ENCODE measurements around the gene SORCS2.

The SORCS2 gene

GRCh38 chr4:7535094-7535493 lies 342.8 kb downstream of the SORCS2 start:
- TF ChIP-seq EZH2phosphoT487 (IDR thresholded peaks at IDR 0.05; ENCODE audit: low read depth) (no peak), CTCF (IDR thresholded peaks at IDR 0.05; ENCODE audit: low read depth, low read length) (no peak)
- H3K9me3 ChIP-seq (ENCODE audit: insufficient read depth, low read length), result no peaks in the 10 kb centered on the region
- H3K27ac ChIP-seq (ENCODE audit: low read length), result no peak overlapping the region
- H3K79me2 ChIP-seq (ENCODE audit: low read length), result no peaks in the 10 kb centered on the region
- H3K27me3 ChIP-seq (ENCODE audit: low read depth, low read length), result no peaks in the 10 kb centered on the region
- H3K9ac ChIP-seq (ENCODE audit: low read length), result no peak overlapping the region
- H3K4me3 ChIP-seq (ENCODE audit: low read length), result no peak overlapping the region
- no peaks in the 10 kb centered on the region for H3K4me1 ChIP-seq (ENCODE audit: low read length)
- H3K4me2 ChIP-seq (ENCODE audit: low read length), result no peak overlapping the region
- no peaks in the 10 kb centered on the region for H4K20me1 ChIP-seq (ENCODE audit: insufficient read depth, low read length)
- no peak overlapping the region for H2AFZ ChIP-seq (ENCODE audit: low read depth, low read length)
- H3K36me3 ChIP-seq (replicated peaks; ENCODE audit: low read depth, low read length), result no peaks in the 10 kb centered on the region

GRCh38 chr4:7535619-7536018 lies 343.3 kb downstream of the SORCS2 start:
- Histone ChIP-seq H3K9me3 (ENCODE audit: insufficient read depth, low read length) (no peaks in the 10 kb centered on the region), H3K9ac (ENCODE audit: low read length) (no peak overlapping the region), H3K4me1 (ENCODE audit: low read length) (no peaks in the 10 kb centered on the region), H2AFZ (ENCODE audit: low read depth, low read length) (no peak overlapping the region), H3K4me2 (ENCODE audit: low read length) (no peak overlapping the region), H3K27ac (ENCODE audit: low read length) (no peak overlapping the region), H3K27me3 (ENCODE audit: low read depth, low read length) (no peaks in the 10 kb centered on the region), H3K79me2 (ENCODE audit: low read length) (no peaks in the 10 kb centered on the region), H3K36me3 (replicated peaks; ENCODE audit: low read depth, low read length) (no peaks in the 10 kb centered on the region), H4K20me1 (ENCODE audit: insufficient read depth, low read length) (no peaks in the 10 kb centered on the region), H3K4me3 (ENCODE audit: low read length) (no peak overlapping the region)
- TF ChIP-seq CTCF (IDR thresholded peaks at IDR 0.05; ENCODE audit: low read depth, low read length), result no peak
- TF ChIP-seq EZH2phosphoT487 (IDR thresholded peaks at IDR 0.05; ENCODE audit: low read depth), result no peak

GRCh38 chr4:7536876-7537275 lies 344.5 kb downstream of the SORCS2 start:
- Histone ChIP-seq H3K27me3 (ENCODE audit: low read depth, low read length) (no peaks in the 10 kb centered on the region), H2AFZ (ENCODE audit: low read depth, low read length) (no peak overlapping the region), H4K20me1 (ENCODE audit: insufficient read depth, low read length) (no peaks in the 10 kb centered on the region), H3K9ac (ENCODE audit: low read length) (no peak overlapping the region), H3K4me3 (ENCODE audit: low read length) (no peak overlapping the region), H3K9me3 (ENCODE audit: insufficient read depth, low read length) (no peaks in the 10 kb centered on the region), H3K36me3 (replicated peaks; ENCODE audit: low read depth, low read length) (no peaks in the 10 kb centered on the region), H3K4me2 (ENCODE audit: low read length) (no peak overlapping the region), H3K27ac (ENCODE audit: low read length) (no peak overlapping the region), H3K4me1 (ENCODE audit: low read length) (no peaks in the 10 kb centered on the region), H3K79me2 (ENCODE audit: low read length) (no peaks in the 10 kb centered on the region)
- TF ChIP-seq CTCF (IDR thresholded peaks at IDR 0.05; ENCODE audit: low read depth, low read length), result no peak
- TF ChIP-seq EZH2phosphoT487 (IDR thresholded peaks at IDR 0.05; ENCODE audit: low read depth), result no peak

GRCh38 chr4:7537853-7538400 lies 345.6 kb downstream of the SORCS2 start:
- H3K27ac ChIP-seq (ENCODE audit: low read length), result no peak overlapping the region
- no peaks in the 10 kb centered on the region for H3K4me1 ChIP-seq (ENCODE audit: low read length)
- H4K20me1 ChIP-seq (ENCODE audit: insufficient read depth, low read length), result no peaks in the 10 kb centered on the region
- TF ChIP-seq EZH2phosphoT487 (IDR thresholded peaks at IDR 0.05; ENCODE audit: low read depth), result no peak
- H3K27me3 ChIP-seq (ENCODE audit: low read depth, low read length), result no peaks in the 10 kb centered on the region
- H3K4me3 ChIP-seq (ENCODE audit: low read length), result no peak overlapping the region
- no peak overlapping the region for H3K9ac ChIP-seq (ENCODE audit: low read length)
- H3K79me2 ChIP-seq (ENCODE audit: low read length), result no peaks in the 10 kb centered on the region
- no peak overlapping the region for H3K4me2 ChIP-seq (ENCODE audit: low read length)
- H3K9me3 ChIP-seq (ENCODE audit: insufficient read depth, low read length), result no peaks in the 10 kb centered on the region
- no peak overlapping the region for H2AFZ ChIP-seq (ENCODE audit: low read depth, low read length)
- no peaks in the 10 kb centered on the region for H3K36me3 ChIP-seq (replicated peaks; ENCODE audit: low read depth, low read length)
